HFFc6 (cell line): Measurements from ENCODE around the gene RPS5. TPM values are rescaled to one million over a fixed set of nuclear protein-coding genes. Genes with fewer than 3 reads are reported as not detected.

Source experiments
- DNase-seq: peaks from one replicate; pipeline ENCODE4 v3.0.0-alpha.2; 2018
- H3K27ac Mint-ChIP-seq: 2 replicates; pipeline ENCODE4 v1.8.0; 2020; ENCODE audit warnings: mild to moderate bottlenecking, mixed read lengths
- H3K27me3 Mint-ChIP-seq: 2 replicates; pipeline ENCODE4 v1.8.0; 2021; ENCODE audit warnings: mild to moderate bottlenecking, moderate library complexity, mixed read lengths; ENCODE audit not compliant: insufficient read depth
- H3K36me3 Mint-ChIP-seq: 2 replicates; pipeline ENCODE4 v1.8.0; 2021; ENCODE audit warnings: low read depth, mixed read lengths
- H3K4me1 Mint-ChIP-seq: 2 replicates; pipeline ENCODE4 v1.8.0; 2020; ENCODE audit warnings: low read depth, mixed read lengths
- H3K4me3 Mint-ChIP-seq: 2 replicates; pipeline ENCODE4 v1.8.0; 2020; ENCODE audit warnings: mild to moderate bottlenecking, moderate library complexity, mixed read lengths
- H3K9me3 Mint-ChIP-seq: 2 replicates; pipeline ENCODE4 v1.8.0; 2020; ENCODE audit warnings: mild to moderate bottlenecking, mixed read lengths
- total RNA-seq, 6 experiments: library from RNA; stranded (reverse); fragmentation: NEBNext Ultra II Directional; extraction: Animal tissue kit (Norgen Biotek cat#: 25700); gene quantifications; 2 replicates in 1 of 6; 3 replicates in 5 of 6; pipeline ENCODE4 v1.2.3, GENCODE V29; 2021
- TF ChIP-seq, protein P1 (sequence below): fragments of 200-600 bp; sonication (generic); IDR thresholded peaks from 2 replicates; pipeline ENCODE4 v1.5.0; 2021; ENCODE audit warnings: antibody characterized with exemption, mild to moderate bottlenecking

The RPS5 gene
- total RNA-seq, 6 experiments from 2014 or later, result 958 to 1,072 (median 1,017) TPM

- TF ChIP-seq, protein P1, sequence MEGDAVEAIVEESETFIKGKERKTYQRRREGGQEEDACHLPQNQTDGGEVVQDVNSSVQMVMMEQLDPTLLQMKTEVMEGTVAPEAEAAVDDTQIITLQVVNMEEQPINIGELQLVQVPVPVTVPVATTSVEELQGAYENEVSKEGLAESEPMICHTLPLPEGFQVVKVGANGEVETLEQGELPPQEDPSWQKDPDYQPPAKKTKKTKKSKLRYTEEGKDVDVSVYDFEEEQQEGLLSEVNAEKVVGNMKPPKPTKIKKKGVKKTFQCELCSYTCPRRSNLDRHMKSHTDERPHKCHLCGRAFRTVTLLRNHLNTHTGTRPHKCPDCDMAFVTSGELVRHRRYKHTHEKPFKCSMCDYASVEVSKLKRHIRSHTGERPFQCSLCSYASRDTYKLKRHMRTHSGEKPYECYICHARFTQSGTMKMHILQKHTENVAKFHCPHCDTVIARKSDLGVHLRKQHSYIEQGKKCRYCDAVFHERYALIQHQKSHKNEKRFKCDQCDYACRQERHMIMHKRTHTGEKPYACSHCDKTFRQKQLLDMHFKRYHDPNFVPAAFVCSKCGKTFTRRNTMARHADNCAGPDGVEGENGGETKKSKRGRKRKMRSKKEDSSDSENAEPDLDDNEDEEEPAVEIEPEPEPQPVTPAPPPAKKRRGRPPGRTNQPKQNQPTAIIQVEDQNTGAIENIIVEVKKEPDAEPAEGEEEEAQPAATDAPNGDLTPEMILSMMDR, result no peak
Measured at GRCh38 chr19:58351558-58351878, 35.6 kb upstream of the RPS5 start.

GRCh38 chr19:58351990-58352755 is 34.9 kb upstream of the RPS5 start:
- peaks cover 8% of the 10 kb centered on the region; the same call in 1 of the 2 replicates for H3K36me3 Mint-ChIP-seq
- TF ChIP-seq, protein P1, result no peak

More at GRCh38 chr19:58351558-58351878, 35.6 kb upstream of the RPS5 start:
- H3K4me3 Mint-ChIP-seq, result no peak overlapping the region
- H3K9me3 Mint-ChIP-seq, result peaks cover 4% of the 10 kb centered on the region; the same call in 1 of the 2 replicates
- DNase-seq, result no peak
- no peak overlapping the region for H3K27ac Mint-ChIP-seq
- peaks cover 4% of the 10 kb centered on the region; the same call in 1 of the 2 replicates for H3K27me3 Mint-ChIP-seq
- peaks cover 12% of the 10 kb centered on the region; the same call in 1 of the 2 replicates for H3K4me1 Mint-ChIP-seq
- peaks cover 8% of the 10 kb centered on the region; the same call in 1 of the 2 replicates for H3K36me3 Mint-ChIP-seq

GRCh38 chr19:58352760-58353671 is 34.1 kb upstream of the RPS5 start, which contains the start of gene A1BG:
A1BG (minus strand) TSS chr19:58353492; CDS start chr19:58353437, 55 bp downstream.
- TF ChIP-seq, protein P1, result no peak
- Mint-ChIP-seq H3K9me3 (peaks cover 4% of the 10 kb centered on the region; the same call in 1 of the 2 replicates), H3K4me1 (peaks cover 12% of the 10 kb centered on the region; the same call in 1 of the 2 replicates), H3K36me3 (peaks cover 8% of the 10 kb centered on the region; the same call in 1 of the 2 replicates), H3K27ac (no peak within 1 kb of the TSS), H3K27me3 (no peaks in the 10 kb centered on the region), H3K4me3 (no peak within 1 kb of the TSS)
- DNase-seq, result no peak

More at GRCh38 chr19:58351990-58352755, 34.9 kb upstream of the RPS5 start:
- no peak for DNase-seq
- no peak overlapping the region for H3K4me3 Mint-ChIP-seq
- peaks cover 12% of the 10 kb centered on the region; the same call in 1 of the 2 replicates for H3K4me1 Mint-ChIP-seq
- peaks cover 4% of the 10 kb centered on the region; the same call in 1 of the 2 replicates for H3K9me3 Mint-ChIP-seq
- peaks cover 4% of the 10 kb centered on the region; the same call in 1 of the 2 replicates for H3K27me3 Mint-ChIP-seq
- H3K27ac Mint-ChIP-seq, result no peak overlapping the region

- DNase-seq, result no peak
- TF ChIP-seq, protein P1, result no peak
- peaks cover 6% of the 10 kb centered on the region; the same call in 1 of the 2 replicates for H3K4me1 Mint-ChIP-seq
Measured at GRCh38 chr19:58353717-58354477, 33.2 kb upstream of the RPS5 start.

More at GRCh38 chr19:58353717-58354477, 33.2 kb upstream of the RPS5 start:
- Mint-ChIP-seq H3K27ac (no peak overlapping the region), H3K27me3 (no peaks in the 10 kb centered on the region), H3K36me3 (peaks cover 8% of the 10 kb centered on the region; the same call in 1 of the 2 replicates), H3K4me3 (no peak overlapping the region), H3K9me3 (peaks cover 4% of the 10 kb centered on the region; the same call in 1 of the 2 replicates)
